Measurements from ENCODE around the gene DTNBP1.
A peak's percentile ranks its signal among the peaks of the same experiment; 100 is the strongest.

The DTNBP1 gene

DNA sequence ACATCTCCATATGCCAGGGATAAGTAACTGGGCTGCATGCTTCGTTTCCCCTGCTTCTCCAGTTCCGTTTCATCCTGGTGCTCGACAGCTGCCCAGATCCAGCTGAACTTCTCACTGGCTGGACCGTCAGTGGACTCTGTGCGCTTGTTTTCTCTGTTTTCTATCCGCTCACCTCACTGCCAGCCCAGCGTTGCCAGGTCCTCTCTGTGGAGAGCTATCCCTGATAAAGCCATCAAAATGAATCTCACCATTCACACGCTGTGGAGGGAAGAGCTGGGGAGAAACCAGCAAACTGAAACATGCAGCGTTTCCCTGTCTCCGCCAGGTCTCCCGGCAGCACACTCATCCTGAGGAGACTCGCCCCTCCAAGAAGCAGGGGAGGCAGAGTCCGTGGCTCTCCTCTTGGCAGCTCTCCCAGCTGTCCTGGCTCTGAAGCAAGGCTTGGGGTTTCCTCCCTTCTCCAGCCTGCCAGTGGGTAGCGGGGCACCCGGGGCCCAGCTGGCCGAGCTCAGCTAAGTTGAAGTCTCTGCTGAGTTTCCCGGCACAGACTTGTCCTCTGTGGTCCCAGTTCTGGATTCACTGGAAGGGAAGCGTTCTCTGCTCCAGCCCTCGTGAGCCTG lies 160.9 kb downstream of the DTNBP1 start:
- no peak for DNase-seq (ENCODE audit: low read depth)

DNA sequence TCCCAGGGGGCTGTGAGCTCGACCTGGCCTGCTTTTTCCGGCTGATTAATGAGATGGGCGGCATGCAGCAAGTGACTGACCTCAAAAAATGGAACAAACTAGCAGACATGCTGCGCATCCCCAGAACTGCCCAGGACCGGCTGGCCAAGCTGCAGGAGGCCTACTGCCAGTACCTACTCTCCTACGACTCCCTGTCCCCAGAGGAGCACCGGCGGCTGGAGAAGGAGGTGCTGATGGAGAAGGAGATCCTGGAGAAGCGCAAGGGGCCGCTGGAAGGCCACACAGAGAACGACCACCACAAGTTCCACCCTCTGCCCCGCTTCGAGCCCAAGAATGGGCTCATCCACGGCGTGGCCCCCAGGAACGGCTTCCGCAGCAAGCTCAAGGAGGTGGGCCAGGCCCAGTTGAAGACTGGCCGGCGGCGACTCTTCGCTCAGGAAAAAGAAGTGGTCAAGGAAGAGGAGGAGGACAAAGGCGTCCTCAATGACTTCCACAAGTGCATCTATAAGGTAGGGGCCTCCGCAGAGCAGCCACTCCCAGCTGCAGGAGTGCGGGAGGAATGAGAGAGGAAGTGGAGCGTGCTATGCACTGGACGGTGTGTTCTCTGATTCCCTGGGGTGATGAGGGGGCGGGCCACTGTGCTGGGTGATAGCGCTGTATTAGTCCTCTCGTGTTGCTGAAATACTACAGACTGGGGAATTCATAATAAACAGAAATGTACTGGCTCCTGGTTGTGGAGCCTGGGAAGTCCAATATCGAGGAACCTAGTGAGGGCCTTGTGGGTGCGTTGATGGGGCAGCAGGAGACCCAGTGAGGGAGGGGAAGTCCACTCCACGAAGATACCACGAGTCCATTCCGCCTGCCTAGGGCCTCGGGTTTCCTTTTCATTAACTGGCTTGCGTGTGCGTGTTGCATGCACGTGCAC lies 161.7 kb downstream of the DTNBP1 start:
- DNase-seq (ENCODE audit: low read depth), result no peak

DNA sequence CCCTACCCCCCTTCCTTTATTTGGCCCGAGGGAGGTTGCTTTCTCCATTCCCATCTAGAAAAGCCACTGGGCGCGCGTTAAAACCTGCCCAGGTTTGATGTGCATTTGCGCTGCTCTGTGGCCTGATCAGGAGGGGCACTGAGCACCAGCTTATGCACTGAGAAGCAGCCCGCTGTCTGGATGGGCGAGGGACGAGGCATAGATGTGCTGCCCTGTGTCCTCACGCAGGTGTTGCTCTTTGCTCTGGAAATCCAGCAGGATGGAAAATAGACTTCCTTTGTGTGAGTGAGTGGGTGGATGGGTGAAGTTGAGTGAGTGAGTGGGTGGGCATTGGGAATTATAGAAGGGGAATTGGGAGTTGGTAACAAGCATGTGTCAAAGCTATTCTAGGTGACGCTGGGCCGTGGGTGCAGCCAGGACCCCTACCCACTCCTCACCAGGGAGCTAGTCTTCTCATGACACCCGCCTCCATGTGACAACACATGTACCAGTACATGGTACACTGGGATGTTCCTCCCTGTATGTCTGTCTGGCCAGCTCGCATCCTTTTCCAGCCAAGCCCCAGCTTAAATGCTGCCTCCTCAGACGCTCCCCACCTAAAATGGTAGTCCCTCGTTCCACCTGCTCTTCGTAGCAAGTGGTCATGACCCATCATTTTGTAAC lies 162.6 kb downstream of the DTNBP1 start:
- no peak for DNase-seq (ENCODE audit: low read depth)

DNA sequence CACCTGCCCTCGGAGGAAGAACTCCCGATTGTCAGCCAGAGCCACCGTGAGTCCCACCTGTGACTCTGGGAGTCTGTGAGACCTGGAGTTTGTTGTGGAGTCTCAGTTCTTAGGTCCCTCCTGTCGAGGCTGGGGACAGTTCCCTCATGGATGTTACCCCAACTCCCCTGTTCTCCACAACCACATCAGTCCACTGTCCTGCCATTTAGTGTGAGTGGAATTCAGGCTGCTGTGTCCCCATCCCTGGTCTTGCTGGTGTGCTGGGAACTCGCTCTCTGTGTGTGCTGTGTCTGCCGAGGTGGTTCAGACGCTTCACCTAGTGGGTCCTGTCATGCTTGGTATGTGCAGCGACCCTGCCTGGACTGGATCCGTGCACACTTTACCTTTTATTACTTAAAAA lies 163.2 kb downstream of the DTNBP1 start:
- DNase-seq (ENCODE audit: low read depth), result no peak

DNA sequence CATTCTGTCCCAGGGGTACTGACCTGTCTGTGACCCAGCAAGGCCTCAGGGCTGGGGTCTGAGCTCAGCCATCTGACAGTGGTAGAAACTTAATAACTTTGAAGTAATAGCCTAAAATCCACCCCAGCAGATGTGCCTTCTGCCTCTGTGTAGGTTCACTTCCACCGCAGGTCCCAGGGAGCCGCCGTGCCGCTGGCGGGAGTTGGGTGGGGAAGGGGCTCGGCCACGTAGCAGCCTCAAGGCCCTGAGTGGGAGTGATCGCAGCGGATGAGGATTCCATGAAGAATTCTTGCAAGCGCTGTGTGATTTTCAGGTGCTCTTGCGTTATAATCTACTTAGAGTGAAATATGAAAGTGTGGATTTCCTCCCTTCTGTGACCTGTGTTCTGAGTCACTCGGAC lies 163.7 kb downstream of the DTNBP1 start:
- no peak for DNase-seq (ENCODE audit: low read depth)

DNA sequence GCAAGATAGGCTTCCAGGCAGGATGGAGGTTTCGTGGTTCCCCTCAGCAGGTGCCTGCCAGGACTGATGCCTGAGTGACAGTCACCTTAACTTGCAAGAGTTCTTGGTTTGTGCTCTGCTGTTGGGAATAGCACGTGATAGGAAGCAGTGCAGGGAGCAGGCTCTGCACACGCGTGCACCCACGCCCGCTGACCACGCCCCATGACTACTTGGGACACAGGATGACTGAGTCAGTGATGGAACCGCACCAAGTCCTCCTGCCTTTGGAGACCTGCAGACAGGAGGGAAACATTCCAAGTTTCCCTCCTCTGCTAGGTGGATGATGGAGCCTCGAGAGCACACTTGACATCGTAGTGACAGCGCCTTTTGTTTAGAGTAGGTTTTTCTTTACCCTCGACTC lies 164.2 kb downstream of the DTNBP1 start:
- DNase-seq (ENCODE audit: low read depth), result no peak

DNA sequence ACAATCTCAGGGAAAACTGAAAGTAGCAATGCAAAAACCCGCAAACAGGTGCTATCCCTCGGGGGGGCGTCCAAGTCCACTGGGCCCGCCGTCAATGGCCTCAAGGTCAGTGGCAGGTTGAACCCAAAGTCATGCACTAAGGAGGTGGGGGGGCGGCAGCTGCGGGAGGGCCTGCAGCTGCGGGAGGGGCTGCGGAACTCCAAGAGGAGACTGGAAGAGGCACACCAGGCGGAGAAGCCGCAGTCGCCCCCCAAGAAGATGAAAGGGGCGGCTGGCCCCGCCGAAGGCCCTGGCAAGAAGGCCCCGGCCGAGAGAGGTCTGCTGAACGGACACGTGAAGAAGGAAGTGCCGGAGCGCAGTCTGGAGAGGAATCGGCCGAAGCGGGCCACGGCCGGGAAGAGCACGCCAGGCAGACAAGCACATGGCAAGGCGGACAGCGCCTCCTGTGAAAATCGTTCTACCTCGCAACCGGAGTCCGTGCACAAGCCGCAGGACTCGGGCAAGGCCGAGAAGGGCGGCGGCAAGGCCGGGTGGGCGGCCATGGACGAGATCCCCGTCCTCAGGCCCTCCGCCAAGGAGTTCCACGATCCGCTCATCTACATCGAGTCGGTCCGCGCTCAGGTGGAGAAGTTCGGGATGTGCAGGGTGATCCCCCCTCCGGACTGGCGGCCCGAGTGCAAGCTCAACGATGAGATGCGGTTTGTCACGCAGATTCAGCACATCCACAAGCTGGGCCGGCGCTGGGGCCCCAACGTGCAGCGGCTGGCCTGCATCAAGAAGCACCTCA lies 166.3 kb downstream of the DTNBP1 start:
- DNase-seq (ENCODE audit: low read depth), result no peak

DNA sequence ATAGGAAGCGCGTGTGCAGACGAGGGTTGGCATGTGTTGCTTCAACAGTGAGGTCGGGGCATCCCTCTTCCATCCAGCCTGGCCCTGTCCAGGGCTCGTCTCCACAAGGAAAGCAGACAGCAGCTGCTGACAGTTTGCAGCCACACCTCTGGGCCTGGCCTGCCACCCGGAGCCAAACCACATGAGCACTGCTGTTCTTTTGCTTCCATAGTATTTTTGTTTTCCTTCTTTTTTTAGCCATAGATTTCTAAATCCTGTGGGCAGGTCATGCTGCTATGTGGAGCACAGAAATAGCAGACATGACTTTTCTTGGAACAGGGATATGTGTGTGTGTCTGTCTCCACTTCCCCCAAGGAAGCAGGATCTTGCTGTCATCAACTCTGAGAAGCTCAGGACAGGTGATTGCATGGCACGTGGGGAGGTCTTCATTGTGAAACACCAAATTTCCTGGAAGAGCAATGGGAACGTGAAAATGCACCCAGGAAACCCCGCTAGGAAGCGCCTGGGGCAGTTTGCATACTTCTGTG lies 167.4 kb downstream of the DTNBP1 start:
- no peak for DNase-seq (ENCODE audit: low read depth)

DNA sequence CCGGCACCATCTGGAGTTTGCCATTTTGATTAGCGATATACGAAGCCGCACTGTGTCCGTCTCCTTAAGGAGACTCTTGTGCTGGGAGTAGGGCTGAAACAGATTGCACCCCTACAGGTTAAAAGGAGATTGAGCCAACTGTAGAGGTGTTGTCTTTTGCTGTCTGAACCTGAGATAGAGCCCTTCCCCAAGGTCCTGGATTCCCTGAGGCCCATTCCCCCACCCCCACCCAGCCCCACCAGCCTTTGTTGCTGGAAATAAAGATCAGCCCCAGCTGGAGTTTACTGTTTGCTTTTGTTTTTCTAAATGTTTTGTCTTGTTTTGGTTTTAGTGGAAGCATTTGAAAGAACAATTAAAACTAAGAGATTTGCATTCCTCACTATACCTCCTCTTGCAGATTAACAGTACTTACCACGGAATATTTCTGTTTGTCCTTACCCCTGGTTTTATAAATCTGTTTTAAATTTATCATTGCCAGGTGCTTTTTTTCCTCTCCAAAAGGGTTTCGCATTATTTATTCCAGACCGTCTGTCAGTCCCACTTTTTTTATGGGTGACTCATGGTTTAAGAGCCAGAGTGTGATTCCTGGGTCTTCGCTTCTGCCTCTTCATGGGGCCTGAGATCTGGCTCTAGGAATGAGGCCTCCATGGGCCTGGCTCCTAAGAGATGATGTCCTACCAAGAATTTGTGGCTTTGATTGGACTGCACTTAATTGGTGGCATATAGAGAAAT lies 169.2 kb downstream of the DTNBP1 start:
- DNase-seq (ENCODE audit: low read depth), result no peak

DNA sequence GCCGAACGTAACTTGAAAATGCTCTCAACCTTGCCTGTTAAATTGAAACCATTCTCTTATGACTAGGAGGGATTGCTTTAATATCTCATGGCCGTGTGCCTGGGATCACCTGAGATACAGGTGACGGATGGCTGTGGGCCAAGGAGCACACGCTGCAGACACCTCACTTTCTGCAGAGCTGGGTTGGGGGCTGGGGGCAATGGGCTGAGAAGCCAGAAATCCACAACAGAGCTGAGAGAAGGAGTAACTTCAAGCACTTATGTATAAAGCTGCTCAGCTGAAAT lies 170.9 kb downstream of the DTNBP1 start:
- no peak for DNase-seq (ENCODE audit: low read depth)

DNA sequence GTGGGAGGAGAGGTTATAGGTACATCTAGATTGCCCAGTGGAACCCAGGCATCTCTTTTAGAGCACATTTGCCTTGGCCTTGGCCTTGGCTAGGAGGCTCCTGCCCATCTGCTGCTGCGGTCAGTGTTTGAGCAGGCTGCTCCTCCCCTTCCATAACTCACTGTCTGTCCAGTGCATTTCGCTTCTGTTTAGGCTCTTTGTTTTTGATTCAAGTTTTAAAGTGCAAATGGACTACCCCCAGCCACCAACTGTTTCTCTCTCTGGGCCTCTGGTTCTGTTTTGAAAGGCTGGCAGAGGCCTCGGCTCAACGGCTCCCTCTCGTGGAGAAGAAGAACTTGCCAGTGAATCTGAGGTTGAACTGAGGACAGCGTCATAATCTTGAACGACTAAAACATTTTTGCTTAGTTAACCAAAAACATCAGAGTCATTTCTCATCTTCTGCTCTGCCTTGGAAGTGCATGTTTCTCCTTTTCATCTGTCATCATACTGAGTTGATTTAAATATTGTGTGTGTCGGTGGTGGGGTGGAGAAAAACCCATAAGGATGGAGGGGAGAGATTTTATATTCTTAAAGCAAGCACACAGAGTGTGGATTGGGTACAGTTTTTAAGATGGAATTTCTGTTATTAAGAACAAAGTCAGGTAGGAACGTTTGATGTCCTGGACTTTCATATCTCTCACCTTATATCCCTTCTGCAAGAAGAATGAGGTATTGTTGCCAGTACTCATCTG lies 171.4 kb downstream of the DTNBP1 start:
- DNase-seq (ENCODE audit: low read depth), result peak; percentile 39

DNA sequence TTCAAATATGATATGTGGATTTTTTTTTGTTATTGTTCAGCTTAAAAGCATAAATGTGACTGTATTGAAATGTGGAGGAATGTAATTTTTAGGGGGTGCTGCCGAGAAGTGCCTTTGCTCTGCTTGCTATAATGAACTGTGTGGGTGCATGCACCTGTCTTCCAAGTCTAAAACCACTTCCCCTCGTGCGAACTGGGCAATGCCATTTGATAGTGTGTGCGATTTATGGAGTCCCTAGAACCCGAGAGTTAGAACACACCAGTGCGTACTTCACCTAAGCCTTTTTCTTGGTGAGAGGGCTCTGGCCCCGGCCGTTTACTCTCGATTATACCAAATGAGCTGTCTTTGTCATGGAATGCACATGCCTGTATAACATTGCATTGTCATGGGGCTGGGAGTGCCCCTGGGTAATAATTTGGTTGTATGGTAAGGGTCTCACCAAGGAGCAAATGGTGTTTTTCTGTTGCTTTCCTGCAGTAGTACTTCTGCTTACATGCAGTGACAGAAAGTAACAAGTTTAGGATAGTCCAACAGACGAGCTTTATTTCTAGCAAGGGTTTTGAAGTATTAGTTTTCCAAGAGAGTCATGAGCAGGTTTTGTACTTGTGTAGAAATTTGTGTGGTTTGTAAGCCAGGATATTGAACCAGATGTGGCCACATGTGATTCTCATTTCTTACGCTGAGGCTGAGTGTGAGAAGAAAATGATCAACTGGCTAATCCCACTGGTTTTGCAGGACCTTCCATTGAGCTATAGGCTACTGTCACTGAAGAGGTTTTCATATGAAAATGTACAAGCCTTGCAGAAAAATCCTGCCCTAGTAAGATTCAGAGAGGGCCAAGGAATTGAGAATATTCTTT lies 172.4 kb downstream of the DTNBP1 start:
- DNase-seq (ENCODE audit: low read depth), result no peak

DNA sequence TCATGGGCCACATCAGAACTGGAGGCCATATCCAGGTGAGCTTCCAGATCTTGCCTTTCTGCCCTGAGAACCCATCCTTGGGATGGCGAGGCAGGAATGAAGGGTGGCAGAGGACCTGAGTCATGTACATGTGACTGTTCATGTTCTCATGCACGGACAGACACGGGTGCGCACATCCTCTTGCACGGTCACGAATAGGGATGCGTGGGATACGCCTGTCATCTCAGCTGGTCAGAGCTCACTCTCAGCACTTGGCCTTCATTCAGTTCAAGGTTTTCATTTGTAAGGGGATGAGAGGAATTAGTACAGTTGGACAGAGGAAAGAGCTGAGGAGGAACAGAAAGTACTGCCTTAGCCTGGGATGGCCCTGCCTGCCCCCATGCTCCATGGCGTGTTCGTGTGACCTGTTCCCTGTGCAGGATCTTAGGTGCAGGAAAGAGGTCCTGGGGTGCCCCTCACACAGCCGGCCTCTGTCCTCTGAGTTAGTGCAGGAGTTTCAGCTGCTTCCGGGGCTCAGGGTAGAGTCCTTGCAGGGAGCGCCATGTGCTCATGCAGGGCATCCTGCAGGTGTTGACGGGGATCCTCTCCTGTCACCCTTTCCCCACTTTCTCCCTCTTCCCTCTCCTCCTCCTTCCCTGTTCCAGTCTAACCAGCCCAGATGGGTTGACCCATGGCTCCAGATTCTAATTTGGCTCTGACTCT lies 173.4 kb downstream of the DTNBP1 start:
- DNase-seq (ENCODE audit: low read depth), result no peak

DNA sequence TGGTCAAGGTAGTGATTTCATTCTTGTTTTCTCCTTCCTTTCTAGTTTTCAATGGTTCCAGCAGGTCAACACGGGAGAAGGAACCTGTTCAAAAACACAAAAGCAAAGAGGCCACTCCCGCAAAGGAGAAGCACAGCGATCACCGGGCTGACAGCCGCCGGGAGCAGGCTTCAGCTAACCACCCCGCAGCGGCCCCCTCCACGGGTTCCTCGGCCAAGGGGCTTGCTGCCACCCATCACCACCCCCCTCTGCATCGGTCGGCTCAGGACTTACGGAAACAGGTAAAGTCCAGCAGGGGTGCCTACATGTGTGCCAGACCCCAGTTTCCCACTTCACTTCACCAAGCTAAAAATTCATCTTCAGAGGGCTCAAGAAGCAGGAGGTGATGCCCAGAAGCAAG lies 175.6 kb downstream of the DTNBP1 start:
- DNase-seq (ENCODE audit: low read depth), result no peak

DNA sequence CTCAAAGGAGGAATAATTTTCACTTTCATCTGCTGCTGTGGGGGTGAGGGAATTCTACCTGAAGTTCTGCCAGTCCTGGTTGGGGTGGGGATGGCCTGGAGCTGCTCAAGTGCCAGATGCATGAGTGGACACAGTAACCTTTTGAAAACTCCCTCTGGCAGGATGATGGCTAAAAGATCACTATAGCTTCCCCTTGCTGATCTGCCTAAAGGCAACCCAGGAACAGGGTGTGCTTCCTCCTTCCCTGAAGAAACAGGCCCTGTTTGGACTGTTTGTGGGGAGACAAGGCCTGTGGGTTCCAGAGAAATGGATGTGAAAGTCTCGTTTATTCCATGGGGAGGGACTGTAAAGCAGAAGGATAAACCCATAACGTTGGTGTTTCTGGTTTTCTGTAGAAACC lies 176.9 kb downstream of the DTNBP1 start:
- no peak for DNase-seq (ENCODE audit: low read depth)

DNA sequence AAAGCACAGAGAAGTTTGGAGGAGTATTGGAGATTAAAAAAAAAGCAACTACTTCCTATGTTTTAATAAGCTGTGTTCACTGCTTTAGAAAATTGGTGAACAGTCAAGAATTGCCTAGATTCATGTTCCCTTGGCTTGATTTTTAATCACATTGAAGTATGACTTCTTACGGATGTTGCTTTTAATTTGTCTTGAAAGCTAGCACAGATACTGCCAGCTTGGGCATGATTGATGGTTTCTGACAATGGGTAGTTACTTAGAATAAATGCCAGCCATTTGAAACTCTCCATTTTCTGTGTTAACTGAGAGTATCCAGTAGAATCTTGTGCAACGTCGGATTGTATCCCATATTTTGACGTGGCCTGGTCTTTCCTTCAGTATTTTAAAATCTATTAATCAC lies 178.0 kb downstream of the DTNBP1 start:
- DNase-seq (ENCODE audit: low read depth), result no peak

DNA sequence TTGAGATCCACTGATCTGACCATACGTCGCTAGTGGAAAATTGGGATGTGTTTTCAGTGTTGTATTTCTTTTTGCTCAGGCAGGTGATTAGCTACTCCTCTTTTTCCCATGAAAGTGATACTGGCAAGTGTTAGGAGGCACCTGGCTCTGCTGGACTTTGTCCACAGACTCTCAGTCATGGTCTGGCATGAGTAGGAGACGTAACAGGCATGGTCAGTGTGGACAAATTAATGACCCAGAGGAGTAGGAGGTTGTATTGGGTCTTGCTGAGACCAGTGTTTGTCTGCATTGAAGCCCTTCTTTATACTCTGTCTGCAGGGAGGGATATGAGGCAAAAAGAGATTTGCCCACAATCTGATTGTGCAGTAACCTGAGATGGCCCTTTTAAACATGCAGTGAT lies 178.7 kb downstream of the DTNBP1 start:
- no peak for DNase-seq (ENCODE audit: low read depth)

DNA sequence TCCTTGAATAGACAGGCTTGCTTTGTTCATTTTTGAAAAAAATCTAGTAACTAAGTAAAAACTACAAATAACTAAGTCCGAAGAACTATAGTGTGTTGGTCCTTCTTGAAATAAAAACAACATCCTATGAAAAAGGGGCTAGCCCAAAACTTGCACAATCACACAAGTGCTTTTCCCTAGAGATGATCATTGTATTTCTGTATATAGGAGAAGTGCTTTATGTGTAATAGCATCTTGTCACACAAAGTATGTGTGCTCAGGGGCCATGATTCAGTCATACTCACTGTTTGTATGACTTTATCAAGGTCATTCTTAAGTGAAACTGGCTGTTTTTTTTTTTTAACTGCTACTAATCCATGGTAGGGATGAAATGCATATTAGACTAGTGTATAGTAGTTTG lies 179.8 kb downstream of the DTNBP1 start:
- DNase-seq (ENCODE audit: low read depth), result no peak

Measured in stimulated activated CD8-positive, alpha-beta memory T cell treated with anti-CD3 and anti-CD28 coated beads, Interleukin-12 subunit alpha, Interleukin-12 subunit beta, amount 100 ng/mL, for 4 hours (primary cell).